AG04449 (cell line): Measurements from ENCODE around the gene FHOD3.
A peak's percentile ranks its signal among the peaks of the same experiment; 100 is the strongest.

Source experiments
- CTCF ChIA-PET: fragments of 350-600 bp; formaldehyde crosslinking; extraction: SDS; loops from one replicate; lab custom pipeline; 2021; ENCODE audit warnings: antibody characterized with exemption; lab: Yijun Ruan, JAX
- POLR2A ChIA-PET: fragments of 400-600, 350-600 bp; formaldehyde crosslinking; extraction: SDS; loops from one replicate; lab custom pipeline; 2020; ENCODE audit warnings: antibody characterized with exemption, inconsistent platforms; lab: Yijun Ruan, JAX
- DNase-seq: peaks from one replicate; pipeline ENCODE4 v3.0.0-alpha.2; 2010; ENCODE audit warnings: low read depth, low spot score
- H3K4me3 ChIP-seq: 2 replicates; pipeline ENCODE4 v1.5.1; 2011; ENCODE audit warnings: low read depth, mild to moderate bottlenecking, control low read depth, low read length
- TF ChIP-seq, protein P1 (sequence below): IDR thresholded peaks from one replicate; pipeline ENCODE4 v1.5.1; 2011; ENCODE audit warnings: mild to moderate bottlenecking, moderate library complexity, low read length, control low read depth, inconsistent platforms; ENCODE audit not compliant: insufficient read depth; ENCODE audit errors: missing control alignments

Gene FHOD3

DNA sequence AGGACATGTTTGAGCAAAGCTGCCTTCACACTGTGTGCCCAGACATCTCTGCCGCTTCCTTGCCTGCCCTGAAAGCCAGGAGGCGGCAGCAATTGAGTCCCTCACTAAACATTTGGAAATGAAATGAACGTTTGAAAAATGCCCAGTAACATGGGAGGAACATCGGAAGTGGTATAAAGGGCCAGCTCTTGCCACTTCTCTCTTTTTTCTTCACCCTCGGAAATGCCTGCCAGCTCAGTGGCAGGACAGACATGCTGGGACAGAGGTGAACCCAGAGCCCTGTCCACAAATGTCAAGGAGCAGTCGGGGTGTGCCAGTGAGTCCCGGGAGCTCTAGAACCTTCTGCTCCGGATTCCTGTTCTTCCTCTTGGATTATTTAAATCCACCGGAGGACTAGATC lies 485.2 kb downstream of the FHOD3 start:
- ChIA-PET CTCF (interaction anchor here (0.9 kb wide), 1 partner anchor 26 kb away, joined by 3 read pairs; no protein-coding TSS in a partner anchor), POLR2A (no interaction called here)
- no peak overlapping the region for H3K4me3 ChIP-seq
- TF ChIP-seq, protein P1, sequence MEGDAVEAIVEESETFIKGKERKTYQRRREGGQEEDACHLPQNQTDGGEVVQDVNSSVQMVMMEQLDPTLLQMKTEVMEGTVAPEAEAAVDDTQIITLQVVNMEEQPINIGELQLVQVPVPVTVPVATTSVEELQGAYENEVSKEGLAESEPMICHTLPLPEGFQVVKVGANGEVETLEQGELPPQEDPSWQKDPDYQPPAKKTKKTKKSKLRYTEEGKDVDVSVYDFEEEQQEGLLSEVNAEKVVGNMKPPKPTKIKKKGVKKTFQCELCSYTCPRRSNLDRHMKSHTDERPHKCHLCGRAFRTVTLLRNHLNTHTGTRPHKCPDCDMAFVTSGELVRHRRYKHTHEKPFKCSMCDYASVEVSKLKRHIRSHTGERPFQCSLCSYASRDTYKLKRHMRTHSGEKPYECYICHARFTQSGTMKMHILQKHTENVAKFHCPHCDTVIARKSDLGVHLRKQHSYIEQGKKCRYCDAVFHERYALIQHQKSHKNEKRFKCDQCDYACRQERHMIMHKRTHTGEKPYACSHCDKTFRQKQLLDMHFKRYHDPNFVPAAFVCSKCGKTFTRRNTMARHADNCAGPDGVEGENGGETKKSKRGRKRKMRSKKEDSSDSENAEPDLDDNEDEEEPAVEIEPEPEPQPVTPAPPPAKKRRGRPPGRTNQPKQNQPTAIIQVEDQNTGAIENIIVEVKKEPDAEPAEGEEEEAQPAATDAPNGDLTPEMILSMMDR = no peak
- DNase-seq = no peak

- ChIA-PET CTCF (interaction anchor here (0.8 kb wide), 1 partner anchor 27 kb away, joined by 3 read pairs; no protein-coding TSS in a partner anchor), POLR2A (no interaction called here)
- no peak for DNase-seq
- H3K4me3 ChIP-seq = no peak overlapping the region
- TF ChIP-seq, protein P1 = no peak
These were observed 486.3 kb downstream of the FHOD3 start for GRCh38 chr18:36783792-36784191.

DNA sequence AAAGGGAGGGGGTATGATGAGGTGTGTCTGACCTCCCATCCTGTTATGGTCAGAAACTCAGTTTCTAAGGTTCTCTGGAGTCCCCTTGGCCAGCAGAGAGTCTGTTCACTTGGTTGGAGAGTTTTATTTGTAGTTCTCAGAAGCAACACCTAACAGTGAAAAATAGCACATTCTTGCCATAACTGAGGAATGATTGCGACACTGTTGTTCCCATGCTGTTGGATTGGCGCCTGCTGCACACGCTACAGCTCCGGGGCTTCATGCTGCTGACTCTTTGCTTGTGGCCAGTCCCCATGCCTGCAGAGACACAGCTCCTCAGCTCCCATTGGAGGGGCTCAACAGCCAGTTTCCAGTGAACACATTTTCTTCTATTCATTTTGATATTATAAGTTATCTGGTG lies 489.2 kb downstream of the FHOD3 start:
- CTCF ChIA-PET = interaction anchor here (1.1 to 1.4 kb wide), 2 partner anchors 42 to 99 kb away, joined by 4 read pairs; partner anchors contain the start of genes KIAA1328 and TPGS2
- POLR2A ChIA-PET = no interaction called here
- peak; percentile 49 for DNase-seq
- TF ChIP-seq, protein P1 = no peak
- H3K4me3 ChIP-seq = no peak overlapping the region

DNA sequence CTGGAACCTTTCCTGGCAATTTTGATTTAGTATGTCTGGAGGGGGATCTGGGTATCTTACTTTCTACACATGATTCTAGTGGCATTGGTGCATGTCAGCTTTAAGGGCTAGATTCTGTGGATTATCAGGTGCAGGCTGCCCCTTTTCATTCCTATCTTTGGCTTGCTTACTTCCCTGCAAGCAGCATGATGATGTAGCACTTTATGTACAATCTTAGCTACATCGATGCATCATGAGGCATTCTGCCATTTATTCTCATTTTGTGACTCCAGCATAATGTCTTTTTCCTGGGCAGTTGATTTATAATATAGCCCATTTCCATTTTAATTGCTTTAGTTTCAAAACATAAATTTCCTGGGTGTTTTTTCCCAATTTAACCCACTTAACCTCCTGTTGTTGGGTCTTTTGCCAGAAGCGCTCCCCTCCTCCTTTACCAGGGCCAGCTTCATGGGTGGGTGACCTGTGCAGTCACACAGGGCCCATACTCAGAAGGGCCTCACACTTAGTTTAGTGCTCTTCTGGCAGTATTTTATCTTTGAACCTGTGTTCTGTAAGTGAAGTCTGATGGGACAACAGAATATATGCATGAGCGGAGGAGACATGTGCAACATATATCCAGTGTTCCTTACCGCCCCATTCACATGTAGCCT lies 495.2 kb downstream of the FHOD3 start:
- ChIA-PET CTCF (interaction anchor here (1.3 to 1.4 kb wide), 2 partner anchors 16 to 105 kb away, joined by 4 to 5 read pairs; no protein-coding TSS in a partner anchor), POLR2A (no interaction called here)
- TF ChIP-seq, protein P1 = no peak
- H3K4me3 ChIP-seq = no peak overlapping the region
- DNase-seq = no peak

DNA sequence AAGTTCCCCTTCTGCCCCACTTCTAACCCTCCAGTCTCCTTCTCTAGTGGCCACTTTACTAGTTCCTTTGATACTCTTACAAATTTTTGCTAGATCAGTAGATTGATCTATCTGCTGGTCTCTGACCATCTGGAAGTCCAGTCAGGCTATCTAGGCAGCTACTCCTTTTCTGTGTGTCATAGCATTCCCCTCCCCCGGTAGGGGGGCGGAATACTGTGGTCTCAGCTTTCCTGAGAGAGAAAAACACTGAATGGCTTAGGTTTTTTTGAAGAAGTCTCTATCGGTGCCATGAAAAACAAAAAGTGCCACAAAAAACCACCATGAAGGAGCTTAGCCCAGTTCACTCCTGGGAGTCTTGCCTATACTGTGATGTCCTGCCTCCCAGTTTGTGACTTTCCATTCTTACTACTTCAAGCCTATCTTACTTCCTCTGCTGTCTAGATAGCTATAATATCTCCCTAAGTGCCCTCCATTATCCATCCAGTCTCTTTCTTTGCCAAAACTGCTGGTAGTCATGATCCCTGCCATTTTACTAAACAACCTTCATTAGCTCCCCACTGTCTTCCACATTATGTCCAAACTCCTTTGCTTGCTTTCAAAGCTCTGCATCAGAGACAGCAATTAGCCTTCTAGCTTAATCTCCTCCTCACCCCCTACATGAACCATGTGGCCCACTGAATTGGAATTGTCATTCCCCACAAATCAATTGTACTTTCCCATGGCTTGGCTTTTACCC lies 501.4 kb downstream of the FHOD3 start:
- no peak for DNase-seq
- POLR2A ChIA-PET = interaction anchor here (0.6 kb wide), 1 partner anchor 9 kb away, joined by 3 read pairs; no protein-coding TSS in a partner anchor
- TF ChIP-seq, protein P1 = no peak
- no peak overlapping the region for H3K4me3 ChIP-seq
- CTCF ChIA-PET = interaction anchor here (1.4 to 4.4 kb wide), 3 partner anchors 10 to 111 kb away, joined by 4 to 46 read pairs (median 8); no protein-coding TSS in a partner anchor

GRCh38 chr18:36805105-36805504 lies 507.6 kb downstream of the FHOD3 start:
- no peak for DNase-seq
- TF ChIP-seq, protein P1 = no peak
- POLR2A ChIA-PET = no interaction called here
- CTCF ChIA-PET = no interaction called here
- H3K4me3 ChIP-seq = no peak overlapping the region
